Epidermal melanocyte (primary cell): ENCODE results near the gene IFNA8.
"Not testable (repeated sequence)": the region's sequence is repeated elsewhere in the genome, so short reads cannot be mapped to it uniquely, and the experiment has no call there.

Experiments
- DNase-seq: peaks from one replicate; pipeline ENCODE4 v3.0.0; 2011; ENCODE audit warnings: low spot score; ENCODE audit not compliant: insufficient read length

The IFNA8 gene

DNA sequence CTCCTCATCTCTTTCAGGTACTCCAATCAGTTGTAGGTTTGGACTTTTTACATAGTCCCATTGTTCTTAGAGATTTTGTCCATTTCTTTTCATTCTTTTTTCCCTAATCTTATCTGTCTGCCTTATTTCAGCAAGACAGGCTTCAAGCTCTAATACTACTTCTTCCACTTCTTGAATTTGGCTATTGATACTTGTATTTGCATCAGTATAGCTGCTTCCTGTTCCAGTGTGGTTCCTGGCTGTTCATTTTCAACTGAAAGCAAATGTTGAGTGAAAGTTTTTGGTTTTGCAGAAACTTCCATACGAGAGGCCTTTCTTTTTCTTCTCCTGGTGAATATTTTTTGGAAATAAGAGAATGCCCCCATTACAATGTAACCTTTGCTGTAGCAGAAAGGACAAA, 19.3 kb downstream of the IFNA8 start:
- no peak for DNase-seq

DNA sequence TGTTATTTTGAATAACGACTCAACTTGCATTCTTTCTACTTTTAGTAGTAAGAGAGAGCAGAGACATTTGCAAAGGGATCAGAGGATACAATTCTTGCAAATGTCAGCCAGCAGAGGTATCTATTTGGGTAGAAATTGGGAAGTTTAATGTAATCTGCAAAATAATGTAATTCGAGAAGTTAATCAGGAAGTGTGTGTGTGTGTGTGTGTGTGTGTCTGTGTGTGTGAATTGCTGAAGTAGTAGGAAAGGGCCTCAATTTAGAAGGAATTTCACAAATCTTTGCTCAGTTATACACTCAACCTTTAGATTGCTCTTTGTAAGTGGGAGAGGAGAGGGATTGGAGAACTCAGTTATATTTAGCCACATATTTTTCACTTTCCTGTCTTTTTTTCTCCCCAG, 20.3 kb downstream of the IFNA8 start:
- no peak for DNase-seq

DNA sequence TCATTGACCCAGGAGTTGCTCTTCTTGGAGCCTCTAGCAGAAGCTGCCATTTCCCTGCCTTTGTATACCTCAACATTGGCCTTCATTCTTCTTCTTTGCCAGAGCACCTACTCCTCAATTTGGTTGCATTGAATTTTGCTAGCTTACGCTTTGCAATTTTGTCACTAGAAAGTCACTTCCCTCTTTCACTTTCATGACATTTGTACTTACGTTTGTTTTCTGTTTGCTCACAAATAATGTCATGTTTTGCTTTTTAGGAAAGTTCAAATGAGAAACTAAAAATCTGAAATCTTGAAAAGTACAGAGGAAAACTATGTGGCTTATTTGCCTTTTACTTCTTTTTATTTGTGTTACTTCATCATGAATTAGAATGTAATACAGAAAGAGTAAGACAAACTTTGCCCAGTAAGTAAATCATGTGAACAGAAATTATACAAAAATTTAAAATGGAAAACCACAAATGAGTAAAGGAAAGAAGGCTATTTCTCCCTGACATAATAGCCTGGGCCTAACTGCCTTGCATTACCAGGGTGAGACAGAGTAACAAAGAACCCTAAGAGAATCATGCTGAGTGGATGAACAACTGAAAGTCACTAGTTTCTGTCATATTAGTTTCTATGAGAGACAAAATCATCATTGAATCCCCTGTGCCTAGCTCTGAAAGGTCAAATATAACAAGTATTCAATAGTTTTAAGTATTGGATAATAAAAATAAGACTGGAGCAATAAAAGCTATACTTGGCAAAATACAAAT, 23.9 kb downstream of the IFNA8 start:
- DNase-seq = peak; percentile 24

DNA sequence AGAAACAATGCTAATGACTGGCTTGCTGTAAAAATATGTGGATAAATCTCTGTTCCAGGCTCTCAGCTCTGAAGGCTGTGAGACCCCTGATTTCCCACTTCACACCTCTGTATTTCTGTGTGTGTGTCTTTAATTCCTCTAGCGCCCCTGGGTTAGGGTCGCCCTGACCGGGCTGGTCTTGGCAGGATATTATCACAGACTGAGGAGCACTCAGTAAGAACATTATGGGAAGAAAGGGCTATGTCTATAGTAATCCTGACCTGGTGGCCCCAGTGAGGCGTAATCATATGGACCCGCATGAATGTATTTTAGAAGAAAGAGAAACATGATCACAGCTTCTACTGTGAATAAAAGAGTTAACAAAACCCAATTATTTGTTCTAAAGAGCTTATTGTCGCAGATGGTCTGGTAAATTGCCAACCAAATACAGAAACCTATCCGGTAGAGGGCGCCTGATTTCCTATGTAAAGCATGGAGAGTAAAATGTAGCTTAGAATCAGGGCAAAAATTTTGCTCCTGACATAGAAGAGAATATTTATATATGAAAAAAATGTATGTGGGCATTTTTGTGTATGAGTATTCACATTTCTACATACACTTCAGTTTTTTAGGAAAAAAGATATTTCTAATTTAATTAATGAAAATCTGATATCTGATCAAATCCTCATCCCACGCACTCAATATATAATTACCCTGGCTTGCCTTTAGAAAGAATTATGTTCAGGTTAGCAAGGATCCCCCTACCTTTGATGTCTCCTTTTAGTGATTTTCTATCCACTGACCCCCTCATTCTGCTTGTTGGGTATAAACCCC, 25.5 kb downstream of the IFNA8 start:
- no peak for DNase-seq

DNA sequence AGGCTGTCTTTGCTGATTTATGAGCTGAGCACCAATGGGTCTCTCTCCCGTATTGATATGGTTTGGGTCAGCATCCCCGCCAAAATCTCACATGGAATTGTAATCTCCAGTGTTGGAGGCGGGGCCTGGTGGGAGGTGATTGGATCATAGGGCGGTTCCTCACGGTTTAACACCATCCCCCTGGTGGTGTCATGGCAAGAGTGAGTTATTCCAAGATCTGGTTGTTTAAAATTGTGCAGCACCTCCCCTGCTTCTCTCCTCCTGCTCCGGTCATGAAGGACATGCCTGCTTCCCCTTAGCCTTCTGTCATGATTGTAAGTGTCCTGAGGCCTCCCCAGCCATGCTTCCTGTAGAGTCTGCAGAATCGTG, 26.1 kb downstream of the IFNA8 start:
- DNase-seq = not testable (repeated sequence)

DNA sequence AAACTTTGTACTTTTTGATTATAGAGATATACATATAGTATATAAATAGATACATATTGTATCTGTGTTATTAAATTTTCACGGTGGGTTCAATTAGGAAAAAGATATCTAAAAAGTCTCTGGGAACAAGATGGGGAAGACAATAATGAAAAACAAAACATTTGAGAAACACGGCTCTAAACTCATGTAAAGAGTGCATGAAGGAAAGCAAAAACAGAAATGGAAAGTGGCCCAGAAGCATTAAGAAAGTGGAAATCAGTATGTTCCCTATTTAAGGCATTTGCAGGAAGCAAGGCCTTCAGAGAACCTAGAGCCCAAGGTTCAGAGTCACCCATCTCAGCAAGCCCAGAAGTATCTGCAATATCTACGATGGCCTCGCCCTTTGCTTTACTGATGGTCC, 31.2 kb downstream of the IFNA8 start, which contains the start of gene IFNA1:
TSS of gene IFNA1 (plus strand) at position 301 of the 400 bp plus-strand sequence. CDS start at position 370, 69 bp downstream.
- DNase-seq = no peak

DNA sequence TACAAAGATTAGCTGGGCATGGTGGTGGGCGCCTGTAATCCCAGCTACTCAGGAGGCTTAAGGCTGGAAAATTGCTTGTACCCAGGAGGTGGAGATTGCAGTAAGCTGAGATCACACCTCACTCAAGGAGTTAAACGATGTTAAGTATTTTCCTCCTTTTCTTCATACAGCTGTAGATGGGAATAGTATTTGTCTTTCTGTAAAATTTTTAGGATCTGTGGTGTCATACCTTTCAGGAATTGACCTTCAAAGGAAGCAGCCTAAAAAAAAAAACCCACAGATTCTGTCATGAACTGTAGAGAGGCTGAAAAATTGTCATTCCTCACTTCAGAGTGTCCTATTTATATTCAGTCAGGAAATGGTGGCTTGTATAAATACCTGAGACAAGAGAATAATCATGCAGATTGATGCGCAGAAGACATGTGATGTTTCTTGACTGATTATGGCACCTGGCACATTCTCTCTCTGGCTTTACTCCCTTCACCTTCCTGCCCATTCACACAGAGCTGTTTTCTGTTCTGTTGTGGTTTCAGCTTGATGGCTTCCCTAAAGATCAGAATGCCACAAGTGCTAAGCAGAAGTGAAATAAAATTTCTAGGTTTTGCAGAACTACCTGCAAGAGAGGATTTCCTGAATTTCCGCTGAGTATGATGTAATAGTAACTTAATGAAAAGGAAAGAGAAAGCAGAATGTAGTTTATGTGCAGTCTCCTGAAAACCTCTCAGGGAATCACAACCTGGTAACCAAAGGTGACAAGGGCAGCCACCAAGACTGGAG, 35.1 kb downstream of the IFNA8 start:
- DNase-seq = no peak

DNA sequence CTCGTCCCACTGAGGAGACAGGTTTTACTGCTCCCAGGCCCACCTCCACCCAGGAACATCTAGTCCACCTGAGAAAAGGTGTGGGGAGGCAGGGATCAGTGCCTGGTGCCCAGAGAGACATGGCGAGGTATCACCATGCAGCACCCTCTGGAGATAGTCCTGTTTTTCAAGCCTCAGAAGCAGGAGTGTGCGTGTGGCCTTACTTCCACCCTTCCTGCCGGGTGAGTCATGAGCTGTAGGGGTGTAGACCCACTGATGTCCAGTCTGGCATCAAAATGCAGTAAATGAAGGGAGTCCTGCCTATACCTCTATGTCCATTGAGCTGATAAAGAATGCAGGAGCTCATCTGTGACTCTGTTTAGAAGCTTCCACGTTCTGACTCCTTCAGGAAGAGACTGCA, 40.4 kb downstream of the IFNA8 start:
- not testable (repeated sequence) for DNase-seq

DNA sequence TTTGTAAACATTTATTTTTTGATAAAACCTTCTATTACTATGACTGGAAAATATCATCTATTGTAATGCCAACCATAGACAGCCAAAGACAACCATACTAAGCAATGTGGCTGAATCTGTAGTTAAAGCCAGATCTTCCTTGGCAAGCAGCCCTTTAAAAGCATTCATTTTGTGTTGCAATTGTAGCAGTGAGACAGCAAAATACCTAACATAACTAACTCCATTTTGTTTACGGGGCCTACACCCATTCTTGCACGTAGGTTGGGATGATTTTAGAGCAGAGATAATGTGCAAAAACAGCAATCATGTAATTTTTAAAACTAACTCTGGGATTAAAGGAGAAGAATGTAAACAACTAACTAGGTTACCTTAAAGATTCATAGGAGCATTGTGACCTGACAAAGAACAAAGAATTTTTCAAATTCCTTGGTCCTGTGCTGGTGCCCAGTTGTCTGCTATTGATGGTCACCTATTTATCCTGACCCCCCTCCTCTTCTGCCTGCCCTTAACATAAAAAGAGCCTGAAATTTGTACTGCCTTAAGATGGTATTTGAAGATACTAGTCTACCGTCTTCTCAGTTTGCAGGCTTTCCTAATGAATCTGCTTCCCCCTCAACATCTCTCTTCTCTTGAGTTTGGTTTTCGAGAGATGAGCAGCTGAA, 41.9 kb downstream of the IFNA8 start:
- DNase-seq = no peak

DNA sequence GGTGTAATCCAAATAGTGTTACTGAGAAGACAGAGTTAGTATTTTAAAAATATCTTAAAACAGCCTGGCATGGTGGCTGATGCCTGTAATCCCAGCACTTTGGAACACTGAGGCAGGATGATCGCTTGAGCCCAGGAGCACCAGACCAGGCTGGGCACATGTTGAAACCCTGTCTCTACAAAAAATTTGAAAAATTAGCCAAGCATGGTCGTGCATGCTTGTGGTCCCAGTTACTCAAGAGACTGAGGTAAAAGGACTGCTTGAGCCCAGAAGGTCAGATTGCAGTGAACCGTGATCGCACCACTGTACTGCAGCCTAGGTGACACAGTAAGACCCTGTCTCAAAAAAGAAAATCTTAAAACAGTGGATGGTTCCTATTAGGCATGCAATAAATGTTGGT, 43.8 kb downstream of the IFNA8 start:
- DNase-seq = no peak

DNA sequence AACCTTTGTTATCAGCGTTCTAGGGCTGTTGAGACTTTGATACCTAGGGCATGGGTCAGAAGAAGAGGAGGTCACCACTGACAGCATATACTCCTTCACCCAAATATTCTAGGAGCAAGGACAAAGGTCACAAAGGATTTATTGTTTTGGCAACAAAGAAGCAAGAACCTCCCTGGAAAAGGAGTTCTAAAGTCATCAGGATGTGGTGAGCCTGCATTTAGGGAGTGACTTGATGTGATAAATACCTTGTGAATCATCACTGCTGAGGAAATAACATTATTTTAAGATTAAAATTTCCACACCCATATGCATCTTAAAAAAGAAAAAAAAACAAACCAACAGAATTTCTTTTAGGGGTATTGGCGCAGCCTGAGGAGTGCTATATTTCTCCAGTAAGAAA, 45.2 kb downstream of the IFNA8 start:
- DNase-seq = no peak

DNA sequence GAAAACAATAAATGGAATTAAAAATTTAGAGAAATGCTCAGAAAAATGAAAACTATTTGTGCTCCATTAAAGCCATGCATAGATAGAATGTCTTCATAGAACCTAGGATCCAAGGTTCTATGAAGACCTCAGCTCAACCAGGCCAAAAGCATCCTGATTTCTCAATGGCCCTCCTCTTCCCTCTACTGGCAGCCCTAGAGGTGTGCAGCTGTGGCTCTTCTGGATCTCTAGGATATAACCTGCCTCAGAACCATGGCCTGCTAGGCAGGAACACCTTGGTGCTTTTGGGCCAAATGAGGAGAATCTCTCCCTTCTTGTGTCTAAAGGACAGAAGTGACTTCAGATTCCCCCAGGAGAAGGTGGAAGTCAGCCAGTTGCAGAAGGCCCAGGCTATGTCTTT, 46.4 kb downstream of the IFNA8 start:
- DNase-seq = no peak
